Ishikawa (cell line): Measurements from ENCODE around the gene GABPB1.

Source experiments
- CEBPB ChIP-seq: IDR thresholded peaks from 2 replicates; pipeline ENCODE4 v1.6.1; 2012
- CREB1 ChIP-seq: IDR thresholded peaks from 2 replicates; pipeline ENCODE4 v1.6.1; 2012; ENCODE audit warnings: low read depth
- EGR1 ChIP-seq: IDR thresholded peaks from 2 replicates; pipeline ENCODE4 v1.6.1; 2012
- EP300 ChIP-seq: IDR thresholded peaks from 2 replicates; pipeline ENCODE4 v1.6.1; 2012; ENCODE audit warnings: borderline replicate concordance
- FOXM1 ChIP-seq: IDR thresholded peaks from 2 replicates; pipeline ENCODE4 v1.6.1; 2012; ENCODE audit warnings: low read depth, borderline replicate concordance
- RAD21 ChIP-seq: IDR thresholded peaks from 2 replicates; pipeline ENCODE4 v1.6.1; 2012; ENCODE audit warnings: low read depth
- TAF1 ChIP-seq: IDR thresholded peaks from 2 replicates; pipeline ENCODE4 v1.6.1; 2012; ENCODE audit warnings: low read depth, mild to moderate bottlenecking
- TEAD4 ChIP-seq: IDR thresholded peaks from 2 replicates; pipeline ENCODE4 v1.6.1; 2012
- USF1 ChIP-seq: IDR thresholded peaks from 2 replicates; pipeline ENCODE4 v1.6.1; 2012
- ZBTB7A ChIP-seq: IDR thresholded peaks from 2 replicates; pipeline ENCODE4 v1.6.1; 2012; ENCODE audit warnings: low read depth
- TF ChIP-seq, protein P1 (sequence below): IDR thresholded peaks from 2 replicates; pipeline ENCODE4 v1.6.1; 2012
- TF ChIP-seq, protein P2 (sequence below): IDR thresholded peaks from 2 replicates; pipeline ENCODE4 v1.6.1; 2012; ENCODE audit warnings: low read depth, mild to moderate bottlenecking

DNA sequence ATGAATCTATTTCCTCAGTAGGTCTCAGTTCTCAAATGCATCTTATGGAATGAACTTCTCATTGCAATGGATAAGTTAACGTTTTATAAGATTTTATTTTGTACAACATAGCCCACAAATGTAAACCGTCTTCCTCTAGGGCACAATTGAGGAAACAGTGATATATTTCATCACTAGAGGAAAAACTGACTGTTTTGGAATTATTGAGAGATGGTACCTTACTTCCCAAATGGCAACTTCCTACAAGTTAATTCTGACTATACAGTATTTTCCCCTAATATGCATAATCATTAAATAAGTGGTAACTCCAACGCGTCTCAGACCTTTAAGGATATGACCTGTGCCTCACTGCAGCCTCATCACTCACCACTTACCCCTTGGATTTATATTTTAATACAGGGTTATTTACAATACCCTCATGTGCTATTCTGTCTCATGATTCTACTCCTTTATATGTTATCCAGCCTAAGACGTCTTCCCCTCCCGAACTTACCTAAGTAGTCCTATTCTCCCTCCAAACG, 13.3 kb downstream of the GABPB1 start:
- TF ChIP-seq EP300, result no peak
- no peak for TF ChIP-seq RAD21
- TF ChIP-seq, protein P1, sequence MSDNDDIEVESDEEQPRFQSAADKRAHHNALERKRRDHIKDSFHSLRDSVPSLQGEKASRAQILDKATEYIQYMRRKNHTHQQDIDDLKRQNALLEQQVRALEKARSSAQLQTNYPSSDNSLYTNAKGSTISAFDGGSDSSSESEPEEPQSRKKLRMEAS, result no peak
- TF ChIP-seq ZBTB7A, result no peak
- TF ChIP-seq CREB1, result no peak
- no peak for TF ChIP-seq CEBPB
- TF ChIP-seq EGR1, result no peak
- no peak for TF ChIP-seq TEAD4
- TF ChIP-seq FOXM1, result no peak
- TF ChIP-seq, protein P2, sequence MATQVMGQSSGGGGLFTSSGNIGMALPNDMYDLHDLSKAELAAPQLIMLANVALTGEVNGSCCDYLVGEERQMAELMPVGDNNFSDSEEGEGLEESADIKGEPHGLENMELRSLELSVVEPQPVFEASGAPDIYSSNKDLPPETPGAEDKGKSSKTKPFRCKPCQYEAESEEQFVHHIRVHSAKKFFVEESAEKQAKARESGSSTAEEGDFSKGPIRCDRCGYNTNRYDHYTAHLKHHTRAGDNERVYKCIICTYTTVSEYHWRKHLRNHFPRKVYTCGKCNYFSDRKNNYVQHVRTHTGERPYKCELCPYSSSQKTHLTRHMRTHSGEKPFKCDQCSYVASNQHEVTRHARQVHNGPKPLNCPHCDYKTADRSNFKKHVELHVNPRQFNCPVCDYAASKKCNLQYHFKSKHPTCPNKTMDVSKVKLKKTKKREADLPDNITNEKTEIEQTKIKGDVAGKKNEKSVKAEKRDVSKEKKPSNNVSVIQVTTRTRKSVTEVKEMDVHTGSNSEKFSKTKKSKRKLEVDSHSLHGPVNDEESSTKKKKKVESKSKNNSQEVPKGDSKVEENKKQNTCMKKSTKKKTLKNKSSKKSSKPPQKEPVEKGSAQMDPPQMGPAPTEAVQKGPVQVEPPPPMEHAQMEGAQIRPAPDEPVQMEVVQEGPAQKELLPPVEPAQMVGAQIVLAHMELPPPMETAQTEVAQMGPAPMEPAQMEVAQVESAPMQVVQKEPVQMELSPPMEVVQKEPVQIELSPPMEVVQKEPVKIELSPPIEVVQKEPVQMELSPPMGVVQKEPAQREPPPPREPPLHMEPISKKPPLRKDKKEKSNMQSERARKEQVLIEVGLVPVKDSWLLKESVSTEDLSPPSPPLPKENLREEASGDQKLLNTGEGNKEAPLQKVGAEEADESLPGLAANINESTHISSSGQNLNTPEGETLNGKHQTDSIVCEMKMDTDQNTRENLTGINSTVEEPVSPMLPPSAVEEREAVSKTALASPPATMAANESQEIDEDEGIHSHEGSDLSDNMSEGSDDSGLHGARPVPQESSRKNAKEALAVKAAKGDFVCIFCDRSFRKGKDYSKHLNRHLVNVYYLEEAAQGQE, result no peak
- no peak for TF ChIP-seq TAF1
- no peak for TF ChIP-seq USF1
